ENCODE results near the gene EPHA8.

EPHA8 gene

GRCh38 chr1:22562584-22563583 is at the start of gene EPHA8:
EPHA8 (plus strand) TSS chr1:22563489; CDS start chr1:22563636, 147 bp downstream.
- DNase-seq: no peak

- no peak for DNase-seq
Observed at GRCh38 chr1:22516906-22517571, 46.2 kb upstream of the EPHA8 start.

GRCh38 chr1:22517956-22518355 is 45.3 kb upstream of the EPHA8 start:
- no peak for DNase-seq

GRCh38 chr1:22518379-22518778 is 44.9 kb upstream of the EPHA8 start:
- DNase-seq: no peak

- DNase-seq: no peak
Observed at GRCh38 chr1:22520871-22521270, 42.4 kb upstream of the EPHA8 start.

GRCh38 chr1:22521692-22522091 is 41.6 kb upstream of the EPHA8 start:
- no peak for DNase-seq

- DNase-seq: no peak
Observed at GRCh38 chr1:22522221-22522743, 41.0 kb upstream of the EPHA8 start.

- DNase-seq: no peak
Observed at GRCh38 chr1:22524481-22524880, 38.8 kb upstream of the EPHA8 start.

GRCh38 chr1:22525211-22525610 is 38.1 kb upstream of the EPHA8 start:
- no peak for DNase-seq

GRCh38 chr1:22525646-22526045 is 37.6 kb upstream of the EPHA8 start:
- DNase-seq: no peak

- no peak for DNase-seq
Observed at GRCh38 chr1:22526098-22526497, 37.2 kb upstream of the EPHA8 start.

GRCh38 chr1:22526677-22527076 is 36.6 kb upstream of the EPHA8 start:
- no peak for DNase-seq

GRCh38 chr1:22527122-22527521 is 36.2 kb upstream of the EPHA8 start:
- DNase-seq: no peak

- DNase-seq: peak; percentile 19
Observed at GRCh38 chr1:22527555-22528296, 35.6 kb upstream of the EPHA8 start.

- no peak for DNase-seq
Observed at GRCh38 chr1:22528451-22528850, 34.8 kb upstream of the EPHA8 start.

- DNase-seq: no peak
Observed at GRCh38 chr1:22529901-22530621, 33.2 kb upstream of the EPHA8 start.

- DNase-seq: no peak
Observed at GRCh38 chr1:22530715-22531114, 32.6 kb upstream of the EPHA8 start.

- DNase-seq: no peak
Observed at GRCh38 chr1:22531251-22531650, 32.0 kb upstream of the EPHA8 start.

GRCh38 chr1:22533244-22533895 is 29.9 kb upstream of the EPHA8 start:
- no peak for DNase-seq

GRCh38 chr1:22534951-22535350 is 28.3 kb upstream of the EPHA8 start:
- no peak for DNase-seq

GRCh38 chr1:22535399-22535798 is 27.9 kb upstream of the EPHA8 start:
- DNase-seq: no peak

- no peak for DNase-seq
Observed at GRCh38 chr1:22536506-22536905, 26.8 kb upstream of the EPHA8 start.
